Measurements from ENCODE around the gene SF1.

The SF1 gene

DNA sequence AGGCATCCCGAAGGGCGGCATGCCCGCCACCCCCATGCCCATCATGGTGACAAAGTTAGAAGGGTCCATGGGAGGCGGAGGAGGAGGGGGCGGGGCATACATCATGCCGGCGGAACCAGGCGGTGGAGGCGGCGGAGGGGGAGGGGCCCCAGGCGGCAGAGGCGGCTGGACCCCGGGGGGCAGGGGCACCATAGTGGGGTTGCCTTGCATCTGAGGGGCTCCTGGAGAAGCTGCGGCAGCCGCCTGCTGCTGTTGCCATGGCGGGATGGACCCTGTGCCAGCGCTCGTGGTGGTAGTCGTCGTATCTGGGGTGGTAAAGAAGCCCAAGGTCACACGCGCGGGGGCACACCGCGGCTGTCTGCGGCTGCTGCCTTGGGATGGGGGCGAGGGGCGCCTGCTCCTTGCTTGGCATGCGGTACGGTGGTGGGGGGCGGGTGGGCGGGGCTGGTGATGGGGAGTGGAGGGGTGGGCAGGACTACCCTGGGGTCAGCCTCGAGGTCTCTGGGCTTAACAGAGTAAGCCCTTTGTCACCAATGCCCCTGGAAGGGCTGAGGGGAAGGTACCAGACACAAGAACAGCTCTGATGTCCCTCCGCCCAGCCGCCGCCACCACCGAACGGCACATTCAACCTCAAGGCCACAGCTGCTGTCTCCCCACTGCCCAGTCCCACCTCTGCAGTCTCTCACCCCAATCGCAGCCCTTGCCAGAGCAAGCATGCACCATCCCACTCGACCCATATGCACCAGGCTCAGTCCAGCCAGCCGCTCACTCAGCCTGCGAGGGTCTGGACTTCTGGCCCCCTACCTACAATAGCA is 12.3 kb downstream of the SF1 start:
- H3K36me3 ChIP-seq (ENCODE audit: control insufficient read depth, insufficient read depth, low read length) = no peaks in the 10 kb centered on the region
- H2AFZ ChIP-seq = no peak overlapping the region
- no peak overlapping the region for H3K9ac ChIP-seq
- H3K27me3 ChIP-seq (ENCODE audit: control insufficient read depth, insufficient read depth, low read length) = no peaks in the 10 kb centered on the region
- no peak overlapping the region for H3K4me3 ChIP-seq (ENCODE audit: low read depth, low read length)
- TF ChIP-seq, protein P1, sequence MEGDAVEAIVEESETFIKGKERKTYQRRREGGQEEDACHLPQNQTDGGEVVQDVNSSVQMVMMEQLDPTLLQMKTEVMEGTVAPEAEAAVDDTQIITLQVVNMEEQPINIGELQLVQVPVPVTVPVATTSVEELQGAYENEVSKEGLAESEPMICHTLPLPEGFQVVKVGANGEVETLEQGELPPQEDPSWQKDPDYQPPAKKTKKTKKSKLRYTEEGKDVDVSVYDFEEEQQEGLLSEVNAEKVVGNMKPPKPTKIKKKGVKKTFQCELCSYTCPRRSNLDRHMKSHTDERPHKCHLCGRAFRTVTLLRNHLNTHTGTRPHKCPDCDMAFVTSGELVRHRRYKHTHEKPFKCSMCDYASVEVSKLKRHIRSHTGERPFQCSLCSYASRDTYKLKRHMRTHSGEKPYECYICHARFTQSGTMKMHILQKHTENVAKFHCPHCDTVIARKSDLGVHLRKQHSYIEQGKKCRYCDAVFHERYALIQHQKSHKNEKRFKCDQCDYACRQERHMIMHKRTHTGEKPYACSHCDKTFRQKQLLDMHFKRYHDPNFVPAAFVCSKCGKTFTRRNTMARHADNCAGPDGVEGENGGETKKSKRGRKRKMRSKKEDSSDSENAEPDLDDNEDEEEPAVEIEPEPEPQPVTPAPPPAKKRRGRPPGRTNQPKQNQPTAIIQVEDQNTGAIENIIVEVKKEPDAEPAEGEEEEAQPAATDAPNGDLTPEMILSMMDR (IDR thresholded peaks at IDR 0.05) = no peak
- H3K27ac ChIP-seq = no peak overlapping the region
- H3K79me2 ChIP-seq = peaks cover 19% of the 10 kb centered on the region
- no peak overlapping the region for H3K4me2 ChIP-seq (ENCODE audit: low read length)
- H3K4me1 ChIP-seq = peaks cover 15% of the 10 kb centered on the region
- H3K9me3 ChIP-seq (ENCODE audit: control insufficient read depth, low read length) = no peaks in the 10 kb centered on the region

GRCh38 chr11:64765291-64765850 is 13.0 kb downstream of the SF1 start:
- no peaks in the 10 kb centered on the region for H3K27me3 ChIP-seq (ENCODE audit: control insufficient read depth, insufficient read depth, low read length)
- no peak overlapping the region for H3K27ac ChIP-seq
- no peak overlapping the region for H3K9ac ChIP-seq
- no peaks in the 10 kb centered on the region for H3K9me3 ChIP-seq (ENCODE audit: control insufficient read depth, low read length)
- peaks cover 18% of the 10 kb centered on the region for H3K79me2 ChIP-seq
- H3K36me3 ChIP-seq (ENCODE audit: control insufficient read depth, insufficient read depth, low read length) = no peaks in the 10 kb centered on the region
- H2AFZ ChIP-seq = no peak overlapping the region
- no peak overlapping the region for H3K4me3 ChIP-seq (ENCODE audit: low read depth, low read length)
- H3K4me1 ChIP-seq = peaks cover 15% of the 10 kb centered on the region
- TF ChIP-seq, protein P1 (IDR thresholded peaks at IDR 0.05) = no peak
- H3K4me2 ChIP-seq (ENCODE audit: low read length) = no peak overlapping the region

GRCh38 chr11:64764753-64765152 is 13.6 kb downstream of the SF1 start:
- TF ChIP-seq, protein P1 (IDR thresholded peaks at IDR 0.05) = no peak
- Histone ChIP-seq H3K9ac (no peak overlapping the region), H3K27ac (no peak overlapping the region)

GRCh38 chr11:64764040-64764611 is 14.2 kb downstream of the SF1 start:
- Histone ChIP-seq H3K27ac (peak overlapping the region; percentile 66), H3K4me1 (peaks cover 15% of the 10 kb centered on the region), H3K36me3 (ENCODE audit: control insufficient read depth, insufficient read depth, low read length) (no peaks in the 10 kb centered on the region)

More at GRCh38 chr11:64764753-64765152, 13.6 kb downstream of the SF1 start:
- no peaks in the 10 kb centered on the region for H3K9me3 ChIP-seq (ENCODE audit: control insufficient read depth, low read length)
- H3K4me2 ChIP-seq (ENCODE audit: low read length) = no peak overlapping the region
- H3K27me3 ChIP-seq (ENCODE audit: control insufficient read depth, insufficient read depth, low read length) = no peaks in the 10 kb centered on the region
- no peaks in the 10 kb centered on the region for H3K36me3 ChIP-seq (ENCODE audit: control insufficient read depth, insufficient read depth, low read length)
- peaks cover 15% of the 10 kb centered on the region for H3K4me1 ChIP-seq
- H2AFZ ChIP-seq = no peak overlapping the region
- H3K4me3 ChIP-seq (ENCODE audit: low read depth, low read length) = no peak overlapping the region
- peaks cover 12% of the 10 kb centered on the region for H3K79me2 ChIP-seq

More at GRCh38 chr11:64764040-64764611, 14.2 kb downstream of the SF1 start:
- Histone ChIP-seq H3K27me3 (ENCODE audit: control insufficient read depth, insufficient read depth, low read length) (no peaks in the 10 kb centered on the region), H3K4me3 (ENCODE audit: low read depth, low read length) (no peak overlapping the region), H3K79me2 (peaks cover 8% of the 10 kb centered on the region), H2AFZ (no peak overlapping the region), H3K9me3 (ENCODE audit: control insufficient read depth, low read length) (no peaks in the 10 kb centered on the region), H3K4me2 (ENCODE audit: low read length) (no peak overlapping the region), H3K9ac (no peak overlapping the region)
- TF ChIP-seq, protein P1 (IDR thresholded peaks at IDR 0.05) = no peak
